Tibial nerve (tissue), 4 donors: ENCODE results near the gene BCAS1. TPM values are rescaled to one million over a fixed set of nuclear protein-coding genes. Genes with fewer than 3 reads are reported as not detected.

ENCODE experiments used
- DNase-seq, 2 donors: peaks; one replicate each; pipeline ENCODE4 v3.0.0-alpha.2; 2019; ENCODE audit warnings: low spot score in 2 of 2
- H3K27ac ChIP-seq, 4 donors: fragments of 200-600 bp; sonication (generic) in 3 of 4; one replicate each; pipeline ENCODE4 v1.5.1; 2017 to 2019; ENCODE audit warnings: mild to moderate bottlenecking in 1 of 4
- H3K27me3 ChIP-seq, 2 donors: fragments of 200-600 bp; sonication (generic) in 1 of 2; one replicate each; pipeline versions ENCODE4 v1.5.1 to v1.6.0; 2017 to 2019
- H3K36me3 ChIP-seq, 3 donors: fragments of 200-600 bp; sonication (generic); one replicate each; pipeline ENCODE4 v1.5.1; 2018 to 2019
- H3K4me1 ChIP-seq, 4 donors: fragments of 200-600 bp; sonication (generic) in 3 of 4; one replicate each; pipeline ENCODE4 v1.5.1; 2017 to 2019
- H3K4me3 ChIP-seq, 4 donors: fragments of 200-600 bp; sonication (generic) in 3 of 4; one replicate each; pipeline ENCODE4 v1.5.1; 2017 to 2019; ENCODE audit warnings: mild to moderate bottlenecking in 1 of 4, moderate library complexity in 1 of 4
- H3K9me3 ChIP-seq, 4 donors: fragments of 200-600 bp; sonication (generic) in 3 of 4; one replicate each; pipeline ENCODE4 v1.5.1; 2017 to 2019
- EP300 ChIP-seq, 2 donors: sonication (generic); formaldehyde crosslinking; IDR thresholded peaks; one replicate each; pipeline ENCODE4 v1.6.1; 2017; ENCODE audit warnings: antibody characterized with exemption in 2 of 2, mild to moderate bottlenecking in 1 of 2
- POLR2A ChIP-seq, 2 donors: fragments of 450-650 bp; IDR thresholded peaks; one replicate each; pipeline ENCODE4 v1.6.1; 2017; ENCODE audit warnings: antibody characterized with exemption in 2 of 2, mild to moderate bottlenecking in 2 of 2, moderate library complexity in 2 of 2
- WGBS, 2 donors: methylation state at CpG; one replicate each; pipeline ENCODE4 v1.1.5; 2018; 5-methylcytosine and 5-hydroxymethylcytosine counted together
- total RNA-seq, 4 donors: library from RNA; depleted of rRNA; stranded (reverse); fragments of >200 nt; gene quantifications; one replicate each; pipeline ENCODE4 v1.1.0, GENCODE V29; 2016
- TF ChIP-seq, protein P1 (sequence below), 5 experiments: fragments of 200-600 bp in 3 of 5; fragments of 450-650 bp in 2 of 5; sonication (generic) in 3 of 5; IDR thresholded peaks; one replicate each; pipeline ENCODE4 v1.5.1; 2016 to 2019; ENCODE audit warnings: antibody characterized with exemption in 5 of 5, mild to moderate bottlenecking in 3 of 5, moderate library complexity in 2 of 5

BCAS1 gene
- total RNA-seq, 4 donors from 2014 or later = 34.8 to 59.6 (median 47.1) TPM

DNA sequence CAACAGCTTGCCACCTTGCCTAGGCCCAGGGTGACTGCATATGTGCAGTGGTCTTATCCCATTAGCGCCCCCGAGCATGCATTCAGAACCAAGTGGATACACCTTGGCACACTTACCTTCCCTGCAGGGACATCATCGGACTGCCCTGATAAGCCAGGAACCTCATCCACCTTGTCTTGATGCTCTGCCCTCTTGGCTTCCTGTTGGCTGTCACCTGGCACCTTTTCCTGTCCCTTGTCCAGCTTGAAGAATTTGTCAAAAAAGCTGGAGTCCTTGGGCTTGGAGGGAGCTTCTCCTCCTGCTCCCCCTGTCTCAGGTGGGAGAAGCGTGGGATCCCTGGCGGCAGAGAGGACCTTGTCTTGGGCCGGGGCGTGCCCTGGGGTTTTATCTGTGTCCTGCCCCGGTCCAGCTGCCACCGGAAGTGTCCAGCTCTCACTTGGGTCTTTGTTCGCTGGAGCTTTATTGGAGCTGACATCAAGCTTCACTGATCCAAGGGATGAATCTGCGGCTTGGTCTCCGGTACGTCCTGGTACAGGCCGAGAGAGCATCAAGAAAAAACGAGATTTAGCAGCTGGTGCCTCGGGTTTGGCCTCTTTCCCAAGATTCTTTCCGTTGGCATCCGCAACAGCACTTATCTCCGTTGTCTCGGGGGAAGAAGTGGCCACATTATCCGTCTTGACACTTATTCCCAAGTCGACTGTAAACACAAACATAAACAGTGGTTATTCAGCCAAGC, 42.0 kb downstream of the BCAS1 start:
- WGBS, 2 donors = 85 to 87% methylated on average over 22 of the region's 22 CpGs
- Histone ChIP-seq H3K4me3 (no peak overlapping the region), H3K9me3 (peaks cover 0 to 3% (median 0%) of the 10 kb centered on the region in 4 donors), H3K27me3 (no peaks in the 10 kb centered on the region), H3K27ac (no peak overlapping the region), H3K36me3 (no peaks in the 10 kb centered on the region), H3K4me1 (no peaks in the 10 kb centered on the region)
- TF ChIP-seq, protein P1, sequence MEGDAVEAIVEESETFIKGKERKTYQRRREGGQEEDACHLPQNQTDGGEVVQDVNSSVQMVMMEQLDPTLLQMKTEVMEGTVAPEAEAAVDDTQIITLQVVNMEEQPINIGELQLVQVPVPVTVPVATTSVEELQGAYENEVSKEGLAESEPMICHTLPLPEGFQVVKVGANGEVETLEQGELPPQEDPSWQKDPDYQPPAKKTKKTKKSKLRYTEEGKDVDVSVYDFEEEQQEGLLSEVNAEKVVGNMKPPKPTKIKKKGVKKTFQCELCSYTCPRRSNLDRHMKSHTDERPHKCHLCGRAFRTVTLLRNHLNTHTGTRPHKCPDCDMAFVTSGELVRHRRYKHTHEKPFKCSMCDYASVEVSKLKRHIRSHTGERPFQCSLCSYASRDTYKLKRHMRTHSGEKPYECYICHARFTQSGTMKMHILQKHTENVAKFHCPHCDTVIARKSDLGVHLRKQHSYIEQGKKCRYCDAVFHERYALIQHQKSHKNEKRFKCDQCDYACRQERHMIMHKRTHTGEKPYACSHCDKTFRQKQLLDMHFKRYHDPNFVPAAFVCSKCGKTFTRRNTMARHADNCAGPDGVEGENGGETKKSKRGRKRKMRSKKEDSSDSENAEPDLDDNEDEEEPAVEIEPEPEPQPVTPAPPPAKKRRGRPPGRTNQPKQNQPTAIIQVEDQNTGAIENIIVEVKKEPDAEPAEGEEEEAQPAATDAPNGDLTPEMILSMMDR (IDR thresholded peaks at IDR 0.05) = no peak
- TF ChIP-seq POLR2A (IDR thresholded peaks at IDR 0.05) = no peak
- TF ChIP-seq EP300 (IDR thresholded peaks at IDR 0.05) = no peak
- no peak for DNase-seq

GRCh38 chr20:54027704-54028103, 42.7 kb downstream of the BCAS1 start:
- Histone ChIP-seq H3K9me3 (peaks cover 0 to 3% (median 0%) of the 10 kb centered on the region in 4 donors), H3K27ac (no peak overlapping the region), H3K27me3 (no peaks in the 10 kb centered on the region), H3K36me3 (no peaks in the 10 kb centered on the region), H3K4me1 (no peaks in the 10 kb centered on the region), H3K4me3 (no peak overlapping the region)
- no peak for DNase-seq
- TF ChIP-seq POLR2A (IDR thresholded peaks at IDR 0.05) (no peak), EP300 (IDR thresholded peaks at IDR 0.05) (no peak)
- TF ChIP-seq, protein P1 (IDR thresholded peaks at IDR 0.05) = no peak
- 88 to 94% methylated on average over 4 of the region's 4 CpGs for WGBS, 2 donors

- H3K9me3 ChIP-seq = no peaks in the 10 kb centered on the region
- H3K4me3 ChIP-seq = no peak overlapping the region
- peak overlapping the region in 1 of 4 donors; percentile 65 for H3K27ac ChIP-seq
- WGBS, 2 donors = 83 to 96% methylated on average over 8 of the region's 8 CpGs
- TF ChIP-seq EP300 (IDR thresholded peaks at IDR 0.05) (no peak), POLR2A (IDR thresholded peaks at IDR 0.05) (no peak)
- TF ChIP-seq, protein P1 (IDR thresholded peaks at IDR 0.05) = no peak
- no peak for DNase-seq
- no peaks in the 10 kb centered on the region for H3K36me3 ChIP-seq
- no peaks in the 10 kb centered on the region for H3K27me3 ChIP-seq
- no peaks in the 10 kb centered on the region for H3K4me1 ChIP-seq
Measured at GRCh38 chr20:54026295-54027064, 43.9 kb downstream of the BCAS1 start.

- H3K27ac ChIP-seq = peak overlapping the region in 2 of 4 donors; percentile 0 to 65
- 26 to 27% methylated on average over 3 of the region's 3 CpGs for WGBS, 2 donors
- DNase-seq = no peak
- no peaks in the 10 kb centered on the region for H3K9me3 ChIP-seq
- H3K36me3 ChIP-seq = no peaks in the 10 kb centered on the region
- no peaks in the 10 kb centered on the region for H3K4me1 ChIP-seq
- H3K27me3 ChIP-seq = no peaks in the 10 kb centered on the region
- no peak for TF ChIP-seq POLR2A (IDR thresholded peaks at IDR 0.05)
- no peak for TF ChIP-seq EP300 (IDR thresholded peaks at IDR 0.05)
- TF ChIP-seq, protein P1 (IDR thresholded peaks at IDR 0.05) = no peak
- H3K4me3 ChIP-seq = no peak overlapping the region
Measured at GRCh38 chr20:54025251-54025771, 45.1 kb downstream of the BCAS1 start.

DNA sequence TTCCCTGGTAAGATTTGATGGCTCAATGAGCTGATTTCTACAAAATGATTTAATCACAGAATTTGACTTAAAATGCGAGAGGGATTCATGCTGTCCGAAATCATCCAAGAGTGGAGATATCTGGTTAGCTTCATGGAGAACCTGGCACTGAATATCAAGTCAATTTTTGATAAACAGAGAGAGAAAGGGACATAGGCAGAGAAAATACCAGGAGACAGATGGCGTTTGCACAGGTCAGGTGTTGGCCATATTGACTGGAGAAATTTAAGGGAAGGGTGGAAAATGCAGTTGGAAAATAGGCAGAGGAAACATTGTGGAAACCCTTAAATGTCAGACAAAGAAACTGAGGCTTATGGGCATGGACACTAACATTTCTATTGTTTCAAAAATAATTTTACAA, 47.0 kb downstream of the BCAS1 start:
- Histone ChIP-seq H3K4me3 (no peak overlapping the region), H3K36me3 (no peaks in the 10 kb centered on the region), H3K27ac (no peak overlapping the region), H3K4me1 (no peaks in the 10 kb centered on the region), H3K27me3 (no peaks in the 10 kb centered on the region), H3K9me3 (no peaks in the 10 kb centered on the region)
- WGBS, 2 donors = 97 to 99% methylated on average over 3 of the region's 3 CpGs
- TF ChIP-seq POLR2A (IDR thresholded peaks at IDR 0.05) (no peak), EP300 (IDR thresholded peaks at IDR 0.05) (no peak)
- TF ChIP-seq, protein P1 (IDR thresholded peaks at IDR 0.05) = no peak
- DNase-seq = no peak
